AG04450 (cell line): Measurements from ENCODE around the gene IL10. TPM values are rescaled to one million over a fixed set of nuclear protein-coding genes. Genes with fewer than 3 reads are reported as not detected.

Experiments used
- CTCF ChIA-PET: fragments of 300-600, 350-600 bp; formaldehyde crosslinking; extraction: SDS; loops from one replicate; lab custom pipeline; 2022; ENCODE audit warnings: antibody characterized with exemption, inconsistent platforms; lab: Charles Lee
- POLR2A ChIA-PET: fragments of 350-600 bp; formaldehyde crosslinking; extraction: SDS; loops from one replicate; lab custom pipeline; 2021; ENCODE audit warnings: antibody characterized with exemption, inconsistent platforms; lab: Yijun Ruan, JAX
- DNase-seq: peaks from one replicate; pipeline ENCODE4 v3.0.0-alpha.2; 2011; ENCODE audit warnings: low read depth, low spot score
- H3K27ac ChIP-seq: one replicate; pipeline ENCODE4 v1.5.1; 2012; ENCODE audit warnings: low read depth, low read length, control low read depth
- H3K27me3 ChIP-seq: one replicate; pipeline ENCODE4 v1.6.0; 2012; ENCODE audit warnings: low read length; ENCODE audit not compliant: control insufficient read depth, insufficient read depth
- H3K4me3 ChIP-seq: 2 replicates; pipeline ENCODE4 v1.5.1; 2011; ENCODE audit warnings: mild to moderate bottlenecking, low read depth, low read length, control low read depth
- H3K9me3 ChIP-seq: 2 replicates; pipeline ENCODE4 v1.5.1; 2012; ENCODE audit warnings: low read length; ENCODE audit not compliant: control insufficient read depth, insufficient read depth
- polyA minus RNA-seq: library from RNA; depleted of rRNA, polyadenylated mRNA; stranded (reverse); fragments of >200 nt; gene quantifications from 2 replicates; pipeline ENCODE4 v1.2.3, GENCODE V29; 2011; rRNA and poly(A)+ RNA removed
- polyA plus RNA-seq: library from polyadenylated mRNA; depleted of rRNA; stranded (reverse); fragments of >200 nt; gene quantifications from 2 replicates; pipeline ENCODE4 v1.2.3, GENCODE V29; 2011; rRNA removed
- TF ChIP-seq, protein P1 (sequence below): IDR thresholded peaks from 2 replicates; pipeline ENCODE4 v1.5.1; 2011; ENCODE audit warnings: low read depth, low read length, control low read depth, inconsistent platforms

IL10 gene
- polyA plus RNA-seq, result not detected in 2 replicates
- not detected in 2 replicates for polyA minus RNA-seq

GRCh38 chr1:206772243-206772937, at the start of gene IL10:
Gene IL10, minus strand, starts transcription at chr1:206772494. Its CDS starts 59 bp downstream, at chr1:206772435.
- ChIA-PET CTCF (interaction anchor here (0.5 to 2.6 kb wide), 5 partner anchors 11 to 191 kb away, joined by 3 to 7 read pairs (median 4); no protein-coding TSS in a partner anchor), POLR2A (interaction anchor here (0.7 kb wide), 1 partner anchor 36 kb away, joined by 5 read pairs; no protein-coding TSS in a partner anchor)
- no peak for DNase-seq
- H3K27me3 ChIP-seq, result peaks cover 4% of the 10 kb centered on the region
- no peak within 1 kb of the TSS for H3K4me3 ChIP-seq
- TF ChIP-seq, protein P1, sequence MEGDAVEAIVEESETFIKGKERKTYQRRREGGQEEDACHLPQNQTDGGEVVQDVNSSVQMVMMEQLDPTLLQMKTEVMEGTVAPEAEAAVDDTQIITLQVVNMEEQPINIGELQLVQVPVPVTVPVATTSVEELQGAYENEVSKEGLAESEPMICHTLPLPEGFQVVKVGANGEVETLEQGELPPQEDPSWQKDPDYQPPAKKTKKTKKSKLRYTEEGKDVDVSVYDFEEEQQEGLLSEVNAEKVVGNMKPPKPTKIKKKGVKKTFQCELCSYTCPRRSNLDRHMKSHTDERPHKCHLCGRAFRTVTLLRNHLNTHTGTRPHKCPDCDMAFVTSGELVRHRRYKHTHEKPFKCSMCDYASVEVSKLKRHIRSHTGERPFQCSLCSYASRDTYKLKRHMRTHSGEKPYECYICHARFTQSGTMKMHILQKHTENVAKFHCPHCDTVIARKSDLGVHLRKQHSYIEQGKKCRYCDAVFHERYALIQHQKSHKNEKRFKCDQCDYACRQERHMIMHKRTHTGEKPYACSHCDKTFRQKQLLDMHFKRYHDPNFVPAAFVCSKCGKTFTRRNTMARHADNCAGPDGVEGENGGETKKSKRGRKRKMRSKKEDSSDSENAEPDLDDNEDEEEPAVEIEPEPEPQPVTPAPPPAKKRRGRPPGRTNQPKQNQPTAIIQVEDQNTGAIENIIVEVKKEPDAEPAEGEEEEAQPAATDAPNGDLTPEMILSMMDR, result no peak
- H3K9me3 ChIP-seq, result no peaks in the 10 kb centered on the region
- H3K27ac ChIP-seq, result no peak within 1 kb of the TSS

DNA sequence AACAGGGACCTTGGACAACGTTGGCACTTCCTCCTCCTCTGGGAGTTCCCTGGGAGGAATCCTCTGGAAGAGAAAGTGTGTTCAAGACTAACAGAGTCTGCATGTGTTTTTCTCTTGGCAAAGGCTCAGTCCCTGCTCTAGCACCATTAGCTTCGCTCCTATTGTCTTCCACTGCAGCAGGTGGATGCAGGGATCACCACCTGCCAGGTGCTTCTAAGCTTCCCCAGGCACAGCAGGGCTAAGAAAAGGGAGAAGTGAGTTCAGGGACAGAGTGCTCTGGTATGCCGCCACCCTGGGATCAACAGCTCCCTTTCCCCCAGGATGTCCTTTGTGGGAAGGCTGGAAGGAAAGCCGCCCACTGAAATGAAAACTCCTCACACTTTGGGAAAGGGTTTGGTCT, 49.2 kb upstream of the IL10 start:
- H3K27me3 ChIP-seq, result no peaks in the 10 kb centered on the region
- no peaks in the 10 kb centered on the region for H3K9me3 ChIP-seq
- no peak for DNase-seq
- ChIA-PET POLR2A (no interaction called here), CTCF (interaction anchor here (3.7 kb wide), 1 partner anchor 91 kb away, joined by 14 read pairs; no protein-coding TSS in a partner anchor)
- H3K4me3 ChIP-seq, result no peak overlapping the region
- no peak overlapping the region for H3K27ac ChIP-seq
- TF ChIP-seq, protein P1, result no peak

GRCh38 chr1:206816390-206817287, 44.3 kb upstream of the IL10 start:
- CTCF ChIA-PET, result interaction anchor here (0.6 to 2.3 kb wide), 6 partner anchors 20 to 185 kb away, joined by 3 to 11 read pairs (median 4); partner anchors contain the start of gene IL20

GRCh38 chr1:206814716-206815341, 42.5 kb upstream of the IL10 start:
- ChIA-PET POLR2A (no interaction called here), CTCF (interaction anchor here (1.0 to 1.1 kb wide), 2 partner anchors 50 to 97 kb away, joined by 3 to 4 read pairs; partner anchors contain the start of gene IL20)
- Histone ChIP-seq H3K27me3 (no peaks in the 10 kb centered on the region), H3K27ac (no peak overlapping the region), H3K4me3 (no peak overlapping the region), H3K9me3 (peaks cover 5% of the 10 kb centered on the region; the same call in 1 of the 2 replicates)
- peak; percentile 65 for DNase-seq
- TF ChIP-seq, protein P1, result no peak

More at GRCh38 chr1:206816390-206817287, 44.3 kb upstream of the IL10 start:
- peaks cover 5% of the 10 kb centered on the region; the same call in 1 of the 2 replicates for H3K9me3 ChIP-seq
- H3K27me3 ChIP-seq, result no peaks in the 10 kb centered on the region
- H3K4me3 ChIP-seq, result no peak overlapping the region
- POLR2A ChIA-PET, result no interaction called here
- TF ChIP-seq, protein P1, result no peak
- no peak for DNase-seq
- H3K27ac ChIP-seq, result no peak overlapping the region
